Measurements from ENCODE around the gene STIM2.

DNA sequence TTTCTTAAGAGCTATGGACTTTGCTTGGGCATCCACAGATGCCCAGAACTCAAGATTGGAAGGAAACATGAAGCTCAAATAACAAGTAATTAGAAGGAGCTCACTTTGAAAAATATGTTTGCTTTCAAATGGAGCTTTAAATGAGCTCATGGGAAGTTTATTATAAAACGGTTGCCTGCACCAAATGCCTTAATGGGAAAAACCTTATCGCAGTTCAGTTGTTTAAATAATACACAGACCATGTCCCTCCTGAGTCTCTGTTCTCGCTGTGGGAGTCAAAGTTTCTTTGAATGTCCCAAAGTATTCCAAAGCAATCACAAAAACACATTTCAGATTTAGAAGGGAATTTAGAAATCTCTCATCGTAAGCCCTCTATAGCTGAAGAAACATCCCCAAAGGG is 31.6 kb upstream of the STIM2 start:
- no peak for TF ChIP-seq POLR2AphosphoS5 (IDR thresholded peaks at IDR 0.05; ENCODE audit: low read depth, low read length)
- no peak for TF ChIP-seq POLR2A (IDR thresholded peaks at IDR 0.05; ENCODE audit: low read depth, low read length)

Data from GM12891 (cell line).